NCI-H2227 (cell line): ENCODE measurements around the gene SLC46A3.

Experiments
- DNase-seq: peaks from one replicate; lab custom pipeline; 2025; ENCODE audit not compliant: unreplicated experiment; lab: John Stamatoyannopoulos, UW

Gene SLC46A3

GRCh38 chr13:28734906-28735305 lies 16.1 kb upstream of the SLC46A3 start:
- DNase-seq: no peak

GRCh38 chr13:28730762-28731161 lies 12.0 kb upstream of the SLC46A3 start:
- no peak for DNase-seq

- DNase-seq: no peak
Measured at GRCh38 chr13:28729541-28729940, 10.8 kb upstream of the SLC46A3 start.

- DNase-seq: no peak
Measured at GRCh38 chr13:28728642-28729041, 9.9 kb upstream of the SLC46A3 start.

GRCh38 chr13:28725046-28725610 lies 6.4 kb upstream of the SLC46A3 start:
- no peak for DNase-seq

GRCh38 chr13:28723806-28724205 lies 5.0 kb upstream of the SLC46A3 start:
- DNase-seq: no peak

- DNase-seq: no peak
Measured at GRCh38 chr13:28719227-28720055, 671 bp upstream of the SLC46A3 start.

- no peak for DNase-seq
Measured at GRCh38 chr13:28718196-28718542, 601 bp downstream of the SLC46A3 start.

GRCh38 chr13:28717170-28717569 lies 1.6 kb downstream of the SLC46A3 start:
- no peak for DNase-seq

- DNase-seq: no peak
Measured at GRCh38 chr13:28716511-28716910, 2.3 kb downstream of the SLC46A3 start.

- DNase-seq: no peak
Measured at GRCh38 chr13:28714651-28715050, 4.1 kb downstream of the SLC46A3 start.

- DNase-seq: no peak
Measured at GRCh38 chr13:28710161-28710560, 8.6 kb downstream of the SLC46A3 start.

GRCh38 chr13:28707629-28708427 lies 10.9 kb downstream of the SLC46A3 start:
- no peak for DNase-seq

- DNase-seq: no peak
Measured at GRCh38 chr13:28705461-28706083, 13.2 kb downstream of the SLC46A3 start.

GRCh38 chr13:28704919-28705318 lies 13.9 kb downstream of the SLC46A3 start:
- DNase-seq: no peak

- no peak for DNase-seq
Measured at GRCh38 chr13:28704282-28704681, 14.5 kb downstream of the SLC46A3 start.

GRCh38 chr13:28699246-28699645 lies 19.5 kb downstream of the SLC46A3 start:
- no peak for DNase-seq

GRCh38 chr13:28697441-28697840 lies 21.3 kb downstream of the SLC46A3 start:
- DNase-seq: no peak

GRCh38 chr13:28693605-28694491 lies 24.9 kb downstream of the SLC46A3 start:
- DNase-seq: peak; percentile 6

GRCh38 chr13:28685892-28686291 lies 32.9 kb downstream of the SLC46A3 start:
- no peak for DNase-seq

GRCh38 chr13:28685114-28685513 lies 33.7 kb downstream of the SLC46A3 start:
- DNase-seq: no peak
